ENCODE measurements around the gene IFI27.

IFI27 gene

DNA sequence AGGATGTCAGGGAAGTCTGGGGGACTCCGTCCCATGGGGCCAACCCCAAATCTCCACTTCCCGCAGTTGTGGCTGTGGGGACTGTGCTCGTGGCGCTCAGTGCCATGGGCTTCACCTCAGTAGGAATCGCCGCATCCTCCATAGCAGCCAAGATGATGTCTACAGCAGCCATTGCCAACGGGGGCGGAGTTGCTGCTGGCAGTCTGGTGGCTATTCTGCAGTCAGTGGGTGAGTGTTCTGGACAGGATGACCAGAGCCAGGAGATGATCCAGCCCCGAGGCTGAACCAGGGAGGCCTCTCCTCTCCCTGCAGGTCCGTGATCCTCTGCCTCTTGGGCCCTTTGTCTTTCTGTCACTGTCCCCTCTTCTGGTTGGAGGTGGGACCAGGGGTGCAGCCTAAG, 8.8 kb upstream of the IFI27 start:
- DNase-seq (ENCODE audit: insufficient read length, low spot score), result no peak

DNA sequence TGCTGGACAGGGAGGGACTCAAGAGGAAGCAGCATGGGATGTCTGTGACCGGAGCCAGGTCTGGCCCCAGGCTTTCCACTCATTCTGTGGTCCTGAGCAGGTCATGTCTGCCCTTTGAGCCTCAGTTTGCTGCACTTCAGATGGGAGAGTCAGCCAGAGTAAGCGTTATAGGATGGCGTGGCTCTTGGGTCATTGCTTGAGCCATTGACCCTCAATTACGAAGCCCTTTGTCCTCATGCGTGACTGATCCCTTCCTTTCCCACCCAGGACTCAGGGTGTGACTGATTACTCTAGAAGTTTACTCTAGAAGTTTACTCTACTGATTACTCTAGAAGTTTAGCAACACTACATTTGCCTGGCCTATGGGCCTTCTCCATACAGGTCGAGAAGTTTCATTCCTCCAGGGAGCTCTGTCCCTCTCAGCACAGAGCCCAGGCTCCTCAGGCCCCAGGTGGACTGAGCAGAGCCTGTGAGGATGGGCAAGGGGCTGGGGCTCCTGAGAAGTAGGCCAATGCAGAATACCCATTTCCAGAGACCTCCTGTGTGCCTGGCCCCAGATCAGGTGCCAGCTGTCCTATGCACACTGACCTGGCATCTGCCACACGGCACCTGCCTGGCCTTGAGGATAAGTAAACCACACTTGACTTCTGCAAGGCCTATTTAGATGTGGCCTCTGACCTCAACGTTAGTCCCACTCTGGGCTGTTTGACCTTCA, 7.6 kb upstream of the IFI27 start:
- no peak for DNase-seq (ENCODE audit: insufficient read length, low spot score)
- FAIRE-seq, result no peak

More for the DNA sequence above, 8.8 kb upstream of the IFI27 start:
- FAIRE-seq, result no peak

DNA sequence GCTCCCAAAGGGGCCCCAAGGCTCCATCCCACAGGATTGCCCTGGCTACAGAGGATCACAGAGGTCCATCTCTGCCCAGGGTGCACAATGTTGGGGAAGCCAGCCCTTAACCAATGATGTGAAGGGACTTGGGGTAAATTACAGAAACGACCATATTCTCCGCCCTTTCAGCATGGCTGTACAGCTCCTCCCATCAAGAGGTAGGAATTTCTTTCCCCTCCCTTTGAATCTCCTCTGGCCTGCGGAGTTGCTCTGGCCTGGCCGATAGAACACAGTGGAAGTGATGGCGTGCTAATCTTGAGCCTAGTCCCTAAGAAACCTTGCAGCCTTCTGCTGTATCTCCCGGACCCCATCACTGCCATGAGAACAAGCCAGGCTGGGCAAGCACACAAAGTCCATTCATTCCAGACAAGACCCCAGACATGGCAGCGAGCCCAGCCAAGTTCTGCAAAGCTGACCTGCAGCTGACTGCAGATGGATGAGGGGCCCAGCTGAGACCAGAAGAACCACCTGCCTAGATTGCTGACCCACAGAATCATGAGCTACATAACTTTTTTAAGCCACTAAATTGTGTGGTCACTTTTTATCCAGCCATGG, 6.9 kb upstream of the IFI27 start:
- DNase-seq (ENCODE audit: insufficient read length, low spot score) (no peak), FAIRE-seq (no peak)

DNA sequence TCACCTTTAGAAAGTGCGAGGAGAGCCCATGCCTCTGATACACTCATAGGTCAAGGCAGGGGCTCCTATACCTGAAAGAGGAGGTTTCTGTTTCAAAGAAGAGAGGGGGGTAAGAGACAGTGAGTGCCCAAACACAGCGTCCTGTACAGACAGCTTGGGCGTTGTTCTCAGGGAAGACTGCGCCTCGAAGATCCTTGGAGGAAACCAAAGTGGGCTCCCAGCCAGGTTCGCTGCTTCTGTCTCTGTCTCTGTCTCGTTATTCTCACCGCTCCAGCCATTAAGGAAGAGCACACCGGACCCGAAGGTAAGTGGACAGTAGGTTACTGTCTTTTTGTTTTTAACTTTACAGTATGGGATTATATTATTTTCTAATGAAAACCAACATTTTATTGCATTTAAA, 5.8 kb upstream of the IFI27 start:
- no peak for DNase-seq (ENCODE audit: insufficient read length, low spot score)
- FAIRE-seq, result no peak

DNA sequence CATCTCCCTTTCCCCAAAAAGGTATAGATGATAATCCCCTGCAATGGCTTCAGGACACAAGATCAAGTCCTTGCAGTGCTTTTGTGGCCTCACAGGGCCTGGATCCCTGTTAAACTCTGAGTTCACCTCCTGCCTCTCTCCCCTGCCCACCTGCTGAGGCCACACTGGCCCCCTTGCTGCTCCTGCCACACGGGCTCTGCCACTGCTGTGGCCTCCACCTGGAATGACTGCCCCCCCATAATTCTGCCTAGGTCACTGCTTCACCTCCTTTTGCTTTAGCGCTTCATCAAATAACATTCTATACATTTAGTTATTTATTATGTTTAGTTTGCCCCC, 653 bp upstream of the IFI27 start:
- DNase-seq (ENCODE audit: insufficient read length, low spot score), result no peak
- FAIRE-seq, result no peak

DNA sequence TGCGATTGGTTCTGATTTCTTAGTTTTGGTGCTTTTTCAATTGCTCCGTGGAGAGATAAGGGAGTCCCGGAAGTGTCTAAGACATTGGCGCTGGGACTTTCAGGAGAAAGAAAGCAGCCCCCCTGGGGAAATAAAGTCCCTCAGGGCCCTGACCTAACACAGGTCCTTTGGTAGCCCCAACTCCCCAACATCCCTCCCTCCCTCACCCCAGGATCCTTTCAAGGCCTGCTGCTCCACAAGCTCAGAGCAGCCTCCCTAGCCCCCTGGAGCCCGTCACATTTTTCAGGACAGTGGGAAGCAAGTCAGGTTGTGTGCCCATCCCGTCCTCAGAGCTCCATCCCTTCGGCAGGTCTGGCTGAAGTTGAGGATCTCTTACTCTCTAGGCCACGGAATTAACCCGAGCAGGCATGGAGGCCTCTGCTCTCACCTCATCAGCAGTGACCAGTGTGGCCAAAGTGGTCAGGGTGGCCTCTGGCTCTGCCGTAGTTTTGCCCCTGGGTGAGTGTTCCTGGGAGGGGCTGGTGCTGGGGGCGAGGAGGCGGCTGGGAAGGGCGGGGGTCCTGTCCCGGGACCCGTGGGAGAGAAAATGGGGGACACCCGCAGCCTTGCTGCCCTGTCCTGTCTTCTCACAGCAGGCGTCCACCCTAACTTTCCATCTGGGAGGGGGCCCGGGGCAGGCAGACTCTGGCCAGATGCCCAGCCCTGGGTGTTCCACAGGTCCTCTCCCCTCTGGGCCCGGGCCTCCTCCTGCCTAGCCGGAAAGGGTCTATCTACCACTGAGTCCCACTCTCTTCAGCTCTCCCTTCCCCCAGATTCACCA, 950 bp downstream of the IFI27 start:
- DNase-seq (ENCODE audit: insufficient read length, low spot score) (no peak), FAIRE-seq (no peak)

DNA sequence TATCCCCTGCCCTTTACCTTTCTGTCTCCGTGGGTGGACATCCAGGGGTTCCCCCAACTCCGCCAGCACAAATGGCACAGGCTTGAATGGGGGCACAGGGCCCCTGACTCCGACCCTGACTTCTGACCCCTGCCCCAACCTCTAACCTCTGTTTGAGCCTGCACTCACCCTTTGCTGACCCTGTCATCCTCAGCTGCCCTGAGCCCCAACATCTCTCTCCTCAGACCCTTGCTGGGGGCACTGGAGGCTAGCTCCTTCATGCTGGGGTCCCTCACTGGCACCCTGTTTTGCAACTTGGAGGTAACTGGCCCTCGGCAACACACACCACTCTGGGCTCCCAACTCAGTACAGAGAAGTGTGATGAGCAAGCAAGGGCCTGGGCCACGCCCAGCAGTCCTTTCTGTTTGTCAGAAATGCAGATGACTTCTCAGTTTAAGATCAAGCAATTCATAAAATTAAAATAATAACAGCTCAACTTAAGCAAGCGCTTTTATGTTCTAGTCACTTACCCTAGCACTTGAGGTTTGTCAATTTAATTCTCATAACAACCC, 2.1 kb downstream of the IFI27 start:
- FAIRE-seq (no peak), DNase-seq (ENCODE audit: insufficient read length, low spot score) (no peak)

DNA sequence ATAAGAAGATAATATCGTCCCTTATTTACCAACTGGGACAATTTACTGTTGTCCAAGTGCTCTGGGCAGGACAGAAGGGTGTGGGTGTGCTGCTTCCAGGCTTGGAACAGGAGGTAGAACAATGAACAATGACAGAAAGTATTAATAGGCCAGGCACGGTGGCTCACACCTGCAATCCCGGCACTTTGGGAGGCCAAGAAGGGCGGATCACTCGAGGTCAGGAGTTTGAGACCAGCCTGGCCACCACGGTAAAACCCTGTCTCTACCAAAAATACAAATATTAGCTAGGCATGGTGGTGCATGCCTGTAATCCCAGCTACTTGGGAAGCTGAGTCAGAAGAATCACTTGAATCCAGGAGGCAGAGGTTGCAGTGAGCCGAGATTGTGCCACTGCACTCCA, 2.5 kb downstream of the IFI27 start:
- FAIRE-seq, result no peak
- no peak for DNase-seq (ENCODE audit: insufficient read length, low spot score)

DNA sequence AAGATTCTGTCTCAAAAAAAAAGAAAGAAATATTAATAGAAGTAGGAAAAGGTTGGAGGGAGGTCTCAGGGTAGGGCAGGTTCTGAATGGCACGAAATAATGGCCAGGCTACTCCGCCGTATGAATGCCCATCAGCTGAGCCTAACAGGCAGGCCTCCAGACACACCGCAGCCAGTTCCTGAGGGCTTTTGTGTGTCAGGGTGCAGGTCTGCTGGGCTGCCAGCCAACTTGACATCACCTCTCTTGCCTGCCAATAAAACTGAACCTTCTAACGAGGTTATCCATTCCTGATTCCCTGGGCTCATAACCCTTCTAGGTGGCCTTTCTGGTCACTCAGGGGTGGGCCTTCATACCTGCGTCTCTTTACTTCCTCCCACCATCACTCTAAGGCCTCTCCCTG, 3.0 kb downstream of the IFI27 start:
- DNase-seq (ENCODE audit: insufficient read length, low spot score), result no peak
- no peak for FAIRE-seq

DNA sequence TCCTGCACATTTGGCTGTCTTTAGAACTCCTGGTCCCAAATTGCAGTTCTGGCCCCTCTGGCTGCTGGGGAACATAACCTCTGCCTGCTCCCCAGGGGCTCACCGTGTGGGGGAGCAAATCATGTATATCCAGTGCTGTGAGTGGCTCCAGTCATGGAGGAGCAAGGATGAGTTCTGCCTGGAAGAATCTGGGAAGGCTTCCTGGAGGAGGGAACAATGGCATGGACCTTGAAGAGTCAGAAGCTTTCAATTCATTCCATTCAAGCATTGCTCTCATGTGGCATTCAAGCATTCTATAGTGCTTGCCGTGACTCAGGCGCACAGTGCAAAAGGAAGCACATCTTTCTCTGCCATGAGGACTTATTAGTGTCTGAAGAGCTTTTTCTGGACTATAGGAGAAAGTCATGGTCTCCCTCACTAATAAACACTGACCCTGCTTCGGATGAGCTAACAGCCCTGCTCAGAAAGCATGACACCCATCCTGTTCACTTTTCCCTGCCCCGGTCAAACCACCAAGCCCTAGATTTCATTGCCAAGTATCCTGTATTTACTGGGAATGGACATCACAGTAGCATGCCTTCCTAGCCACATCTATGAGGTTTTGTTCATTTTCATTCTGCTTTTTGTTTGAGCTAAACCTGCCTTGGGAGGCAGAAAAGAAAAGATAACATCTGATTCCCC, 3.5 kb downstream of the IFI27 start:
- DNase-seq (ENCODE audit: insufficient read length, low spot score) (no peak), FAIRE-seq (no peak)

DNA sequence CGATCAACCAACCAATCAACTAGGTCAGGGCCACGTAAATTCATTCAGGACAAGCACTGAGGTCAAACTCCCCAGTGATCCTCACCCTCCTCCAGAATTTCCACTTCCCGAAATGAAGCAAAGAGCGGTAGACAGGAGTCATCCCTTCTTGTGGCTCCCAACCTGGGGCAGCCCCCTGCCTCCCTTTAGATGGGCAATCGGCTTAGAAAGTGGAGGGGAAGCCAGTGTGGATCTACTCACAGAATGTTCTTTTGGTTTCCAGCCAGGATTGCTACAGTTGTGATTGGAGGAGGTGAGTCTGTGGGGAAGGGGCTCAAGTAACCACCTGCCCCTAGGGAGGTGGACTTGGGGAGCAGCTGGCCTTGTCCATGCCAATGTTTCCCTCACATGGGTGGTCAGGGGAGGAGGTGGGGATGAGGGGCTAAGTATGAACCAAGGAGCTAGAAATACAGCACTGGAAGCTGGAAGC, 4.1 kb downstream of the IFI27 start:
- DNase-seq (ENCODE audit: insufficient read length, low spot score) (no peak), FAIRE-seq (no peak)

DNA sequence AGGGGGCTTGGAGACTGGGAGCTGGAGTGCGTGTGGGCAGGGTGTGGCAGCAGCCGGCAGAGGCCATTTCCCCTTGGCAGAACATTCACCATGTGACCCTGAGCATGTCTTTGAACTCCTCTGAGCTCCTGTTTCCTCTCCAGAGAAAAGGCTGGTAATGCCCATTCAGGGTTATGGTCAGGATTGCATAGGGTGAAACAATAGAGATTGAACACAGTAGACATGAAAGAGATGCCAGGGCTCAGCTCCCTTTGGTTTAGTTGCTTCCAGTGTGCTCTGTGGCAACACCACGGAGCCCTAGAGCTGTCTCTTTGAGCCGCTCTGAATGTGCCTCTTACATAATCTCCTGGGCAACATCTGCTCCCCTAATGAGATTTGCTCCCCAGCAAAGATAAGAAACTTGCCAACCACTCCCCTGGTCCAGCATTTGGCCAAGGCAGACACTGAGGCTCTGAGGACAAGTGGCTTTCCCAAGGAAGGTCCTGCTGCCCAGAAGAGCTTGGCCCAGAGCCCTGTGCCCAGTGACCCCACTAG, 4.6 kb downstream of the IFI27 start:
- DNase-seq (ENCODE audit: insufficient read length, low spot score), result no peak
- FAIRE-seq, result no peak

DNA sequence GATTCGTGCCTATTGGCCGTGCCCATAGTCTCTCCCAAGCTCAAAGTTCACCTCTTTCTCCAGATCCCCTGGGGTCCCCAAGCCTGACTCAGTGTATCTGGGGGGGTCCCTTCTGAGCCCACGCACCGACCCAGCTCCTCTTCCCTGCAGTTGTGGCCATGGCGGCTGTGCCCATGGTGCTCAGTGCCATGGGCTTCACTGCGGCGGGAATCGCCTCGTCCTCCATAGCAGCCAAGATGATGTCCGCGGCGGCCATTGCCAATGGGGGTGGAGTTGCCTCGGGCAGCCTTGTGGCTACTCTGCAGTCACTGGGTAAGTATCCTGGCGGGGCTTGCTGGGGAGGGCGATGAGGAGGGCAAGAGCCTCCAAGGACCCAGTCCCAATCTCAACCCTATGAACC, 5.1 kb downstream of the IFI27 start:
- FAIRE-seq (no peak), DNase-seq (ENCODE audit: insufficient read length, low spot score) (no peak)

DNA sequence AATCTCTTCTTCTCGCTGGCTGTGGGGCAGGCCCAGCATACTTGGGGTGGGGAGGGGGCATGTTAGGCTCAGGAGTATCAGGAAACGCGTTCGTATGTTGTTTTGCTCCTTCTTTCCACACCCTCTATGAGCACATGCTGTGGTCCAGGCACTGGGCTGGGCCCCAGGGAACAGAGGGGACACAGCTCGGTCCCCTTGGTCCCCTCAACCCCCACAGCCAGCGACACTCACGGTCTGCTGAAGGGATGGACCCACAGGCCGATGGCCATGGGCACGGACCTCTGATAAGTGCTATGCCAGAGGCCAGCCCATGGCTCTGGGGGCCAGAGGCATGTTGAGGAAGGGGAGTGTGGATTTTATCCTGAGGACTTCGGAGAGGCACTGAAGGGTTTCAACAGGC, 6.2 kb downstream of the IFI27 start:
- FAIRE-seq (no peak), DNase-seq (ENCODE audit: insufficient read length, low spot score) (no peak)

DNA sequence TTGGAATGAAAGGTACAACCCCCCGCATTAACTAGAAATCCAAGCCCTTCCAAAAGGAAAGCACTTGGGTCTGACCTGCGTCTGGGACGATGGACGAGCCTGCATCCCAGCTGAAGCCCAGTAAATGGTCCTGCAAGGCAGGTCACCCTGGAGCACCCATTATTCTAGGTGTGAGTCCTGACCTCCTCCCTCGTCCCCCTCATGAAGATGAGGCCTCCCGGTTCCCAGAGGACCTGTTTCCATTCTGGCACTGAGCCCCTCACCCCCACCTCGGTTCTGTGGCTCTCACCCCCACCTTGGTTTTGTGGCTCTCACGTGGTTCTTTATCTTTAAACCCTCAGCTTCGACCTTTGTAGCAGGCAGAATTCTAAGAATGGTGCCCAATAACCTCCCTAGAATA, 7.3 kb downstream of the IFI27 start:
- no peak for FAIRE-seq
- no peak for DNase-seq (ENCODE audit: insufficient read length, low spot score)

DNA sequence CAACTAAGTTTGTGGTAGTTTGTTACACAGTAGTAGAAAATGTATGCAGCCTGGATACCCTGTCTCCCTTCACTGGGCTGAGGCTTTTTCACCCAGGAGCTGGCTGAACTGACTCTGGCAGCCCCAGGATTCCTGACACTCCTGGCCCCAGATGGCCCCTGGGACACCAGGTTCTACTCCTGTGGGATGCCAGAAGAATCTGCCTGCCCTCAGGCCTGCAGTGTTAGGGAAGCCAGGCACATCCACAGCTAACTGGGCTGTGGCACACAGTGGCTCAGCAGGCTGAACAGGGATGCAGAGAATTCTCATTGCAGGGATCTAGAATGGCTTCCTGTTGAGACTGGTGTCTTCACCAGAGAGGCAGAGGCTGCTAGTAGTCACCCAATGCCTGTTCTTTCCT, 8.5 kb downstream of the IFI27 start:
- FAIRE-seq (no peak), DNase-seq (ENCODE audit: insufficient read length, low spot score) (no peak)

DNA sequence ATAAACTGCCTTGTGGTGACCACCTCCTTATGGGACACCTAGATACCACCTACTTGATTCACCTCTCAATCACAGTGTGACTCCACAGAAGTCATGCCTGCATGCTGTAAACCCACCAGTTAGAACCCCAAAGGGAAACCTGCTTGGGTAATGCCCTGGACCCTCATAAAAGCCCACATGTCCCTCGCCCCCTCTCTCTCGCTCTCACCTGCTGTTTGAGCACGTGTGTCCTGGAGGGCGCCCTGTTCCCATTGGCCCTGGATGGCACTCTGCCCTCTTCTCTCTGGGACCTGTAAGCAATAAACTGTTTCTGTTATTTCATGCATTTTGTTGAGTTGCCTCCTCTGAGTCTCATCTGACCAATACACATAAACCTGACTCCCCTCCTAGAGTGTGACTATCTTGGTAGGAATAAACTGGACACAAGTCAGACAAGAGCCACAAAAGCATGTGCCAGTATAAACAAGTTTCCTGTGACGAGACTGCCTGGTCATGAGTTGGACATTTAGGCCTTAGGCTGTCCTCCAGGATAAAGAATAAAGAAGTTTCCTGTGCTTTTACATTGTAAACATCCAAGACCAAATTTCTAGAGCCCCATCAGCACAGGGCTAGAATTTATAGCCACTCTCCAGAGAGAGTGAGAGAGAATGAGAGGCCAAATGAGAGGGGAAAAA, 10.3 kb downstream of the IFI27 start:
- FAIRE-seq (no peak), DNase-seq (ENCODE audit: insufficient read length, low spot score) (no peak)

DNA sequence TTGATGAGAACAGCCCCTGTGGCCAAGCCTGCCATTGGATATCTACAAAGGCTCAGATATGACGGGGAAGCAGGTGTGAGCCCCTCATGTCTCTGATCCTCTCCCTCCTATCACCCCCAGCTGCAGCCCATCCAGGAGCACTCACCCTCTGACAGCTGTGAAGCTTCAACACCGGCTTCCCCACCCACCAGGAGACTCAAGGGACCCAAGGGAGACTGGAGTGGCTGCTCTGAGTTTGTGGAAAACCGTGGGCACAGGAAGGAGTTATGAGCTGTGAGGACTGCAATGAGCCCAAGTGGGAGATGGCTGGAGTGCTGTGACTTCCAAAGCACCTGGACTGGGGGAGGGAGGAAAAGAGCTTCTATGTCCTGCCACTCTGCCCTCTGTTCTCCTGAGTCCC, 10.9 kb downstream of the IFI27 start:
- FAIRE-seq (no peak), DNase-seq (ENCODE audit: insufficient read length, low spot score) (no peak)

DNA sequence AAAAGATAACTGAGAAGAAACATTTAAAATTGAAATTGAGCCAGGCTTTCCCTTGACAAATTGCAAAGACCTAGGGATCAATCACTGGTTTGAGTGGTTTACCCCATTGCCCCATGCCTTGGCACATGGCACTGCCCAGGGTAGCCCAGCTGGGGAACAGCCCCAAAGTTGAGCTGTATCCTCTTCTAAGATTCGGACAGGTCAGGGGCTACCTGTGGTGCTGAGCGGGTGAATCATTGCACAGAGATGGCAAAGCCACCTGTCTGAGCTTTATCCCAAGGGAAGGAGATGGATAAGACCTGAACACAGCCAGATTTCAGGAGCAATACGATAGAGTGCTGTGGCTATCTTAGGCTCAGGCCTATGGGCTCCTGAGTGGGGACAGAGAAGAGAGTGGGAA, 11.9 kb downstream of the IFI27 start:
- FAIRE-seq (no peak), DNase-seq (ENCODE audit: insufficient read length, low spot score) (no peak)

DNA sequence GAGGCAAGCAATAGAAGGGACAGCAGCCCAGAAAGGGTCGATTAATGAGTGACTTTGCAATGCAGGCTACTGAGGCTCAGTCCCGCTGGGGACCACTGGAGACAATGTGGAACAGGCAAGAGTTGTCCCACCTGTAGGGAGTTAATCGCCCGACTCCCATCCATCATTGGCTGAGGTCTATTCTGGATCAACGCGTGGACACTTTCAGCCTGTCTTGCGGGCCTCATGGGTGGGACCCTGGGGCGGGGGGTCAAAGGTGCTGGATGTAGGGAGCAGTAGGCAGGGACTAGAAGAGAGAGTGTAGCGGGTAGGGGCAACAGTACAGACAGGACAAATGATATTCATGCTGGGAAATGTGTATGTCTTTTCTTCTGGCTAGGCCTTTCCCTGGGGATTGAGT, 12.8 kb downstream of the IFI27 start:
- DNase-seq (ENCODE audit: insufficient read length, low spot score) (no peak), FAIRE-seq (no peak)
